CD4-positive, alpha-beta T cell (primary cell): ENCODE results near the gene SSNA1. TPM values are rescaled to one million over a fixed set of nuclear protein-coding genes. Genes with fewer than 3 reads are reported as not detected.
A peak's percentile ranks its signal among the peaks of the same experiment; 100 is the strongest.

ENCODE experiments used
- ATAC-seq: fragments of 200-7000 bp; cut with Tn5 transposase; one replicate; pipeline ENCODE4 v1.10.0; 2022; ENCODE audit warnings: mild to moderate bottlenecking; ENCODE audit not compliant: poor library complexity
- CTCF ChIA-PET: fragments of 350-600 bp; sonication (Branson Sonifier 250); formaldehyde crosslinking; loops from one replicate; lab custom pipeline; 2021; ENCODE audit warnings: antibody characterized with exemption, inconsistent platforms; lab: Charles Lee
- POLR2A ChIA-PET: fragments of 350-600 bp; sonication (Branson Sonifier 250); formaldehyde crosslinking; loops from one replicate; lab custom pipeline; 2021; ENCODE audit warnings: antibody characterized with exemption, inconsistent platforms; lab: Charles Lee
- DNase-seq, 14 experiments: peaks; one replicate each; pipeline ENCODE4 v3.0.0-alpha.2; 2013 to 2020; ENCODE audit warnings: mixed read lengths in 2 of 14
- H3K27ac ChIP-seq, 2 donors: one replicate each; pipeline versions ENCODE4 v1.5.1 to v1.7.0; 2013; ENCODE audit warnings: low read length in 2 of 2, low read depth in 1 of 2, mild to moderate bottlenecking in 1 of 2
- H3K27me3 ChIP-seq, 2 experiments: 1 replicate in 1 of 2; 2 replicates in 1 of 2; pipeline versions ENCODE4 v1.6.1 to v1.7.0; 2013; ENCODE audit warnings: low read length in 2 of 2, control low read depth in 1 of 2, mild to moderate bottlenecking in 1 of 2, moderate library complexity in 1 of 2; ENCODE audit not compliant: insufficient read depth in 2 of 2, control insufficient read depth in 1 of 2
- H3K36me3 ChIP-seq: one replicate; pipeline ENCODE4 v1.6.1; 2013; ENCODE audit warnings: low read length, control low read depth; ENCODE audit not compliant: insufficient read depth
- H3K4me1 ChIP-seq: one replicate; pipeline ENCODE4 v1.6.1; 2013; ENCODE audit warnings: low read length, control low read depth; ENCODE audit not compliant: insufficient read depth
- H3K4me3 ChIP-seq: one replicate; pipeline ENCODE4 v1.5.1; 2013; ENCODE audit warnings: mild to moderate bottlenecking, low read length, moderate library complexity
- H3K9me3 ChIP-seq, 2 experiments: 1 replicate in 1 of 2; 2 replicates in 1 of 2; pipeline versions ENCODE4 v1.6.1 to v1.7.0; 2013; ENCODE audit warnings: low read length in 2 of 2, mild to moderate bottlenecking in 2 of 2, control low read depth in 1 of 2, moderate library complexity in 1 of 2; ENCODE audit not compliant: control insufficient read depth in 1 of 2, insufficient read depth in 1 of 2
- H3K27ac Mint-ChIP-seq: one replicate; pipeline ENCODE4 v1.8.0; 2020; ENCODE audit warnings: mixed read lengths
- H3K27me3 Mint-ChIP-seq: one replicate; pipeline ENCODE4 v1.8.0; 2021; ENCODE audit warnings: mixed read lengths
- H3K36me3 Mint-ChIP-seq: one replicate; pipeline ENCODE4 v1.8.0; 2021; ENCODE audit warnings: low read depth, mixed read lengths
- H3K4me1 Mint-ChIP-seq: one replicate; pipeline ENCODE4 v1.8.0; 2021; ENCODE audit warnings: low read depth, mixed read lengths
- H3K4me3 Mint-ChIP-seq: one replicate; pipeline ENCODE4 v1.8.0; 2020; ENCODE audit warnings: mild to moderate bottlenecking, mixed read lengths
- H3K9me3 Mint-ChIP-seq: one replicate; pipeline ENCODE4 v1.8.0; 2020; ENCODE audit warnings: mixed read lengths
- CTCF ChIP-seq: fragments of 200-600 bp; IDR thresholded peaks from one replicate; pipeline ENCODE4 v1.8.0; 2022; ENCODE audit warnings: antibody characterized with exemption, mild to moderate bottlenecking
- intact Hi-C, 2 experiments: fragments of 100-400 bp; cut with DNase I in 1 of 2; cut with micrococcal nuclease in 1 of 2; formaldehyde crosslinking; loops; one replicate each; pipeline versions ENCODE4 v1.15.1 to v1.9.0; 2023 to 2025; cut with DNase I, micrococcal nuclease
- total RNA-seq, 174 experiments: library from RNA in 2 of 174; stranded (reverse) in 2 of 174; gene quantifications; one replicate each; pipeline ENCODE4 v1.2.3 and lab custom pipeline; 2021 to 2026

SSNA1 gene
- total RNA-seq, 2 experiments from 2014 or later = 30.1 to 30.5 TPM

DNA sequence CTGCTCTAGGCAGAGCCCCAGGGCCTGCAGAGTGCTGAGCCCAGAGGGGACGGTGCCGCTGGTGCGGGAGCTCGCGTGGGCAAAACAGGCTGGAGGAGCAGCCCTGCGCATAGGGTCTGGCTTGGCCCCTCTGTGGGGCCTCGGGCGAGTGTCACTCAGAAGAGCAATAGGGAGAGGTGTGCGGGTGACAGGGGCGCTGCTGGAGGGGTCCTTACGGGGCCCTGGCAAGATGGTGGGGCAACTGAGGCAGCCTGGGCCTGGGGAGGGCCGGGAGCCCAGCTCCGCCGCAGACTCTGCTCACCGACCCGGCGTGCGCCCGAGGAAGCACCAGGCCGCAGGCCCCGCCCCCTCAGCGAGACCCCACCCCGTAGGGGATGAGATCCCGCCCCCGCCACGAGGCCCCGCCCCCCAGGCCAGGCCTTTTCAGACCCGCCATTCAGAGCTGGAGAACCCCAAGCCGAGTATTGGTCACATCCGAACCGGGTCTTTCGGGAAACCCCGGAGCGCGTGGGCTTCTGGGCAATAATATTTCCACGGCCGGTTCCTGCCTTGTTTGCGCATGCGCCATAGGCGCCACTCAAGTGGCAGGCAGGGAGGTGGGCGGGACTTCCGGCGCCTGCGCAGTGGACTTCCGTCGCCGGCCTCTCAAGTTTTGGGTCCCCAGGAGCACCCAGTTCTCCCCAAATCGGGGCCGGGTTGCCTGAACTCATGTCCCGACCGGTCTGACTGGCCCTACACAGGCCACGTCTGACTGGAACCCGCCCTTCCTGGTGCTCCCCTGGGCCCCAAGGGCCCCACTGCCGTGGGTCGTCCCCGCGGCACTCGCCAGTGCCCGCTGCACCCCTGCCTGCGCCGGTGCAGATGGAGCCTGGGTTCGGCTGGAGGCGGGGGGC lies 34.8 kb downstream of the SSNA1 start:
- ChIA-PET CTCF (interaction anchor here (0.6 to 1.9 kb wide), 4 partner anchors 13 to 94 kb away, joined by 3 to 13 read pairs (median 5); no protein-coding TSS in a partner anchor), POLR2A (interaction anchor here (0.7 to 4.7 kb wide), 23 partner anchors 9 to 329 kb away, joined by 3 to 46 read pairs (median 5); partner anchors contain the start of genes ANAPC2, DPP7, MAN1B1 and MRPL41)
- Histone ChIP-seq H3K4me1 (peaks cover 36% of the 10 kb centered on the region), H3K27ac (peak overlapping the region; percentile 74 to 80), H3K36me3 (no peaks in the 10 kb centered on the region), H3K4me3 (peak overlapping the region; percentile 74), H3K9me3 (no peaks in the 10 kb centered on the region), H3K27me3 (peaks cover 0 to 3% of the 10 kb centered on the region in 2 experiments)
- Mint-ChIP-seq H3K27me3 (peaks cover 5% of the 10 kb centered on the region), H3K4me1 (peaks cover 18% of the 10 kb centered on the region), H3K9me3 (no peaks in the 10 kb centered on the region), H3K4me3 (peak overlapping the region; percentile 87), H3K27ac (peak overlapping the region; percentile 81), H3K36me3 (no peaks in the 10 kb centered on the region)
- no peak for TF ChIP-seq CTCF
- ATAC-seq (peak; percentile 94), DNase-seq (peak; percentile 94 to 100 (median 98))
- intact Hi-C loops = loop anchor here (1.0 to 5.0 kb wide), 8 partner anchors 17 to 436 kb away; partner anchors contain the start of genes ANAPC2 (in 2 of the 2), NDOR1 (in 2 of the 2), SSNA1 (in 2 of the 2) and TMEM203 (in 2 of the 2)

DNA sequence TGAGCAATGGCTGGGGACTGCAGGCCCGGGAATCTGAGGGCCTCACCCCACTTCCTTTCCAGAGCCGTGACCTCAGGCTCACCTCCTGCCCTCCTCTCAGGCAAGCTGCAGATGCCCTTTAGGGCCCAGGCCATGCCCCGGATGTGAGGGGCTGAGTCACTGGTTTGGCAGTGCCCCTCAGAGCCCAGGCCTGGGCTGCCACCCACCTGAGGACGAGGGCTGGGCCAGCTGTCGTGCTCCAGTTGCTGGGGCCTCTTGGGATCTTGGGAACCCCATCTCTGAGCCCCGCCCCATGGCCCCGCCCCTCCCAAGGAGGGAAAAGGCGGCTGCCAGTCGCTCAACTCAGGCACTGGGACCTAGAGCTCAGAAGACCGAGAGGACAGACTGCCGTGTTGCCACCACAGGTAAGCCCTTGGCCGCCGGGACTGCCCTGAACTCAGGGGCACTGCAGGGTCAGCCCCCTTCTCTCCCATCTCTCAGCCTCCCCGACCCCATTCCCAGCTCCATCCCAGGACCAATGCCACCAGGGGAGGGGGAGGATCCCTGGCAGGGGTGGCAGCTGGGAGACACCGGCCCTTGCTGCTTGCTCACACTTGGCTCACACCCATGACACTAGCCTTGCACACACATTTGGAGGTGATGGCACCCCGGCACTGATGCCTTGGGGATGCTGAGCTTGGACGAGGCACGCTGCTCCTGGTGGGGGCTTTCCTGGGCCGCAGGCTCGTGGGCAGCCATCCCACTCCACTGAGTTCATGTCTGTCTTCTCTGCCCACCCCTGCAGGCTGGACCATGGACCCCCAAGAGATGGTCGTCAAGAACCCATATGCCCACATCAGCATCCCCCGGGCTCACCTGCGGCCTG lies 36.6 kb downstream of the SSNA1 start, which contains the start of gene CYSRT1:
CYSRT1 (plus strand) TSS at position 345 of the 865 bp plus-strand sequence; CDS start at position 793, 448 bp downstream.
- H3K4me3 Mint-ChIP-seq = peak within 1 kb of the TSS; percentile 87
- H3K27me3 ChIP-seq = peaks cover 3 to 16% of the 10 kb centered on the region in 2 experiments
- H3K27me3 Mint-ChIP-seq = peaks cover 5% of the 10 kb centered on the region
- peak within 1 kb of the TSS; percentile 81 for H3K27ac Mint-ChIP-seq
- intact Hi-C loops = loop anchor here (5.0 kb wide), 2 partner anchors 178 to 438 kb away; partner anchors contain the start of gene NPDC1 (in 1 of the 2)
- H3K36me3 ChIP-seq = no peaks in the 10 kb centered on the region
- no peak for TF ChIP-seq CTCF
- POLR2A ChIA-PET = interaction anchor here (1.1 to 4.7 kb wide), 5 partner anchors 16 to 97 kb away, joined by 3 to 46 read pairs (median 22); partner anchors contain the start of genes ANAPC2, NDOR1, SSNA1 and TMEM203
- peak within 1 kb of the TSS; percentile 74 to 80 for H3K27ac ChIP-seq
- H3K36me3 Mint-ChIP-seq = no peaks in the 10 kb centered on the region
- H3K4me1 Mint-ChIP-seq = peaks cover 18% of the 10 kb centered on the region
- ATAC-seq (no peak), DNase-seq (peak in 3 of 14 experiments; percentile 19 to 55 (median 38))
- CTCF ChIA-PET = interaction anchor here (0.8 to 1.4 kb wide), 2 partner anchors 49 to 95 kb away, joined by 3 to 6 read pairs; no protein-coding TSS in a partner anchor
- H3K4me1 ChIP-seq = peaks cover 36% of the 10 kb centered on the region
- H3K4me3 ChIP-seq = peak within 1 kb of the TSS; percentile 74
- no peaks in the 10 kb centered on the region for H3K9me3 Mint-ChIP-seq
- peaks cover 0 to 4% of the 10 kb centered on the region in 2 experiments for H3K9me3 ChIP-seq
